ENCODE data around the gene TNFRSF13B.
"Not testable (repeated sequence)": the region's sequence is repeated elsewhere in the genome, so short reads cannot be mapped to it uniquely, and the experiment has no call there.

Gene TNFRSF13B

GRCh38 chr17:16923097-16923903 lies 48.6 kb downstream of the TNFRSF13B start:
- no peak for DNase-seq

- no peak for DNase-seq
Measured at GRCh38 chr17:16922386-16923096, 49.4 kb downstream of the TNFRSF13B start.

GRCh38 chr17:16921451-16921850 lies 50.5 kb downstream of the TNFRSF13B start:
- DNase-seq = not testable (repeated sequence)

- no peak for DNase-seq
Measured at GRCh38 chr17:16920628-16921020, 51.3 kb downstream of the TNFRSF13B start.

- DNase-seq = no peak
Measured at GRCh38 chr17:16919663-16920627, 52.0 kb downstream of the TNFRSF13B start.

- no peak for DNase-seq
Measured at GRCh38 chr17:16918443-16918842, 53.5 kb downstream of the TNFRSF13B start.

- no peak for DNase-seq
Measured at GRCh38 chr17:16917671-16918394, 54.1 kb downstream of the TNFRSF13B start.

- no peak for DNase-seq
Measured at GRCh38 chr17:16916557-16916920, 55.4 kb downstream of the TNFRSF13B start.

- peak; percentile 32 for DNase-seq
Measured at GRCh38 chr17:16915752-16916556, 56.0 kb downstream of the TNFRSF13B start.

- no peak for DNase-seq
Measured at GRCh38 chr17:16913463-16913862, 58.5 kb downstream of the TNFRSF13B start.

GRCh38 chr17:16912021-16912962 lies 59.6 kb downstream of the TNFRSF13B start:
- DNase-seq = no peak

- no peak for DNase-seq
Measured at GRCh38 chr17:16911141-16911937, 60.6 kb downstream of the TNFRSF13B start.

- no peak for DNase-seq
Measured at GRCh38 chr17:16910341-16910740, 61.6 kb downstream of the TNFRSF13B start.

- no peak for DNase-seq
Measured at GRCh38 chr17:16909472-16910246, 62.3 kb downstream of the TNFRSF13B start.

- no peak for DNase-seq
Measured at GRCh38 chr17:16908273-16908672, 63.6 kb downstream of the TNFRSF13B start.

- no peak for DNase-seq
Measured at GRCh38 chr17:16906680-16907079, 65.2 kb downstream of the TNFRSF13B start.

- DNase-seq = no peak
Measured at GRCh38 chr17:16905593-16906191, 66.2 kb downstream of the TNFRSF13B start.

GRCh38 chr17:16903070-16903469 lies 68.8 kb downstream of the TNFRSF13B start:
- DNase-seq = not testable (repeated sequence)

All from CD4-positive, alpha-beta T cell treated with Interleukin-15 for 1 hour (primary cell).